HG02588 (cell line): ENCODE measurements around the gene SYNDIG1.

ENCODE experiments used
- ATAC-seq: cut with Tn5 transposase; IDR thresholded peaks from one replicate; pipeline ENCODE4 v1.9.1; 2021; ENCODE audit warnings: mild to moderate bottlenecking, moderate library complexity; ENCODE audit not compliant: unreplicated experiment

SYNDIG1 gene

GRCh38 chr20:24651171-24651975 lies 181.9 kb downstream of the SYNDIG1 start:
- ATAC-seq: no peak

- no peak for ATAC-seq
Observed at GRCh38 chr20:24651976-24652345, 182.5 kb downstream of the SYNDIG1 start.

- ATAC-seq: no peak
Observed at GRCh38 chr20:24653306-24653705, 183.9 kb downstream of the SYNDIG1 start.

- no peak for ATAC-seq
Observed at GRCh38 chr20:24654425-24654824, 185.0 kb downstream of the SYNDIG1 start.

GRCh38 chr20:24656391-24656790 lies 187.0 kb downstream of the SYNDIG1 start:
- no peak for ATAC-seq

GRCh38 chr20:24657196-24657595 lies 187.8 kb downstream of the SYNDIG1 start:
- ATAC-seq: no peak

GRCh38 chr20:24657878-24658620 lies 188.6 kb downstream of the SYNDIG1 start:
- no peak for ATAC-seq

- ATAC-seq: no peak
Observed at GRCh38 chr20:24658920-24659660, 189.7 kb downstream of the SYNDIG1 start.

- no peak for ATAC-seq
Observed at GRCh38 chr20:24659835-24660234, 190.4 kb downstream of the SYNDIG1 start.

GRCh38 chr20:24660651-24661050 lies 191.2 kb downstream of the SYNDIG1 start:
- ATAC-seq: no peak

GRCh38 chr20:24661255-24661654 lies 191.8 kb downstream of the SYNDIG1 start:
- no peak for ATAC-seq

- no peak for ATAC-seq
Observed at GRCh38 chr20:24662322-24662721, 192.9 kb downstream of the SYNDIG1 start.

- ATAC-seq: no peak
Observed at GRCh38 chr20:24662752-24663365, 193.4 kb downstream of the SYNDIG1 start.

- ATAC-seq: no peak
Observed at GRCh38 chr20:24663496-24663895, 194.1 kb downstream of the SYNDIG1 start.

- ATAC-seq: no peak
Observed at GRCh38 chr20:24664266-24664986, 195.0 kb downstream of the SYNDIG1 start.

GRCh38 chr20:24665196-24665595 lies 195.8 kb downstream of the SYNDIG1 start:
- no peak for ATAC-seq

GRCh38 chr20:24665741-24666191 lies 196.3 kb downstream of the SYNDIG1 start:
- ATAC-seq: no peak

- ATAC-seq: no peak
Observed at GRCh38 chr20:24667689-24668383, 198.4 kb downstream of the SYNDIG1 start.

- ATAC-seq: no peak
Observed at GRCh38 chr20:24668384-24668702, 198.9 kb downstream of the SYNDIG1 start.

- ATAC-seq: no peak
Observed at GRCh38 chr20:24668791-24669190, 199.4 kb downstream of the SYNDIG1 start.
